GM12878 (cell line): Measurements from ENCODE around the gene ITIH6. TPM values are rescaled to one million over a fixed set of nuclear protein-coding genes. Genes with fewer than 3 reads are reported as not detected.

ENCODE experiments used
- ELK1 ChIP-seq: IDR thresholded peaks from 2 replicates; pipeline ENCODE4 v1.6.1; 2012; ENCODE audit warnings: low read depth, low read length, improper control_type of control experiment
- ETV6 ChIP-seq, 2 experiments: fragments of 450-650 bp in 1 of 2; IDR thresholded peaks in 1 of 2; conservative IDR thresholded peaks in 1 of 2; 2 replicates each; pipeline ENCODE4 v1.6.1; 2014; ENCODE audit warnings: antibody characterized with exemption in 1 of 2, borderline replicate concordance in 1 of 2, low read depth in 1 of 2, mild to moderate bottlenecking in 1 of 2, moderate library complexity in 1 of 2
- FOXM1 ChIP-seq: IDR thresholded peaks from 2 replicates; pipeline ENCODE4 v1.6.1; 2012; ENCODE audit warnings: low read depth, mild to moderate bottlenecking, inconsistent platforms, low read length, moderate library complexity
- GATAD2B ChIP-seq: fragments of 450-650 bp; conservative IDR thresholded peaks from 2 replicates; pipeline ENCODE4 v1.6.1; 2017; ENCODE audit warnings: low read depth, mild to moderate bottlenecking, moderate library complexity
- HCFC1 ChIP-seq: fragments of 150-350 bp; IDR thresholded peaks from 2 replicates; pipeline ENCODE4 v1.6.1; 2014; ENCODE audit warnings: low read length
- IKZF1 ChIP-seq: fragments of 450-650 bp; conservative IDR thresholded peaks from 2 replicates; pipeline ENCODE4 v1.6.1; 2017; ENCODE audit warnings: antibody characterized with exemption, mild to moderate bottlenecking
- IRF4 ChIP-seq: IDR thresholded peaks from 2 replicates; pipeline ENCODE4 v1.6.1; 2011; ENCODE audit warnings: low read depth, low read length
- MAX ChIP-seq: IDR thresholded peaks from 2 replicates; pipeline ENCODE4 v1.6.1; 2012; ENCODE audit warnings: low read depth, low read length, improper control_type of control experiment
- MTA2 ChIP-seq: fragments of 450-650 bp; IDR thresholded peaks from 2 replicates; pipeline ENCODE4 v1.6.1; 2016; ENCODE audit warnings: low read depth, mild to moderate bottlenecking, moderate library complexity
- MYB ChIP-seq: fragments of 150-350 bp; IDR thresholded peaks from 2 replicates; pipeline ENCODE4 v1.6.1; 2014; ENCODE audit warnings: mild to moderate bottlenecking, low read depth, low read length, borderline replicate concordance
- NFIC ChIP-seq: IDR thresholded peaks from 2 replicates; pipeline ENCODE4 v1.6.1; 2012; ENCODE audit warnings: low read depth, mild to moderate bottlenecking, inconsistent platforms, low read length, moderate library complexity
- NFYB ChIP-seq: IDR thresholded peaks from 2 replicates; pipeline ENCODE4 v1.6.1; 2011; ENCODE audit warnings: low read depth, mild to moderate bottlenecking, low read length, improper control_type of control experiment, moderate library complexity; ENCODE audit not compliant: insufficient read depth
- RELB ChIP-seq: fragments of 450-650 bp; IDR thresholded peaks from 2 replicates; pipeline ENCODE4 v1.6.1; 2017; ENCODE audit warnings: low read depth, mild to moderate bottlenecking, moderate library complexity
- SKIL ChIP-seq: fragments of 450-650 bp; IDR thresholded peaks from 2 replicates; pipeline ENCODE4 v1.6.1; 2017; ENCODE audit warnings: mild to moderate bottlenecking, low read depth, inconsistent platforms; ENCODE audit not compliant: poor library complexity, severe bottlenecking
- STAT1 ChIP-seq: fragments of 450-650 bp; conservative IDR thresholded peaks from 2 replicates; pipeline ENCODE4 v1.6.1; 2014; ENCODE audit warnings: antibody characterized with exemption, mild to moderate bottlenecking
- TBL1XR1 ChIP-seq: IDR thresholded peaks from 2 replicates; pipeline ENCODE4 v1.6.1; 2012; ENCODE audit warnings: low read depth, low read length, improper control_type of control experiment
- WRNIP1 ChIP-seq: IDR thresholded peaks from 2 replicates; pipeline ENCODE4 v1.6.1; 2011; ENCODE audit warnings: low read depth, low read length, improper control_type of control experiment, borderline replicate concordance
- ZNF24 ChIP-seq: fragments of 450-650 bp; IDR thresholded peaks from 2 replicates; pipeline ENCODE4 v1.6.1; 2017; ENCODE audit warnings: antibody characterized with exemption, mild to moderate bottlenecking
- ZSCAN29 ChIP-seq: fragments of 450-650 bp; IDR thresholded peaks from 2 replicates; pipeline ENCODE4 v1.6.1; 2017; ENCODE audit warnings: mild to moderate bottlenecking, moderate library complexity
- polyA plus RNA-seq, 11 experiments: library from polyadenylated mRNA; depleted of rRNA in 4 of 11; unstranded in 6 of 11; stranded (reverse) in 5 of 11; fragments of >200 nt; fragmentation: Nextera tagmentation in 4 of 11; fragmentation: Illumina TruSeq in 1 of 11; extraction: Ambion mirVana in 4 of 11; extraction: Trizol in 1 of 11; gene quantifications; 1 replicate in 1 of 11; 2 replicates in 10 of 11; pipeline versions ENCODE4 v1.2.1 to v1.2.3, GENCODE V29; 2011 to 2016; ENCODE audit warnings: inconsistent platforms in 2 of 11, missing spikeins in 2 of 11, low read depth in 1 of 11
- total RNA-seq, 4 experiments: library from RNA; depleted of rRNA in 3 of 4; stranded (reverse); fragments of >200 nt in 3 of 4; fragmentation: Illumina TruSeq in 1 of 4; extraction: Trizol in 1 of 4; gene quantifications; 2 replicates each; pipeline versions ENCODE4 v1.2.1 to v1.2.3, GENCODE V29; 2013 to 2021

The ITIH6 gene
- total and polyA plus RNA-seq, 10 of the 15 experiments (the other 5 are each of a cell fraction or from before 2014, with no cell fraction given), result not detected

GRCh38 chrX:54808109-54808604, 10.1 kb upstream of the ITIH6 start (continued):
- no peak for TF ChIP-seq ETV6 (conservative IDR thresholded peaks at IDR 0.05 in 1 of 2, IDR thresholded peaks at IDR 0.05 in 1 of 2; ENCODE audit: borderline replicate concordance in 1 of 2, low read depth in 1 of 2)
- no peak for TF ChIP-seq FOXM1
- TF ChIP-seq MTA2, result peak; percentile 25; the same call in 1 of the 2 replicates
- no peak for TF ChIP-seq WRNIP1
- no peak for TF ChIP-seq HCFC1
- TF ChIP-seq IKZF1, result no peak
- TF ChIP-seq RELB, result 0 out of 2 replicates have a peak, but pooled peaks have one; percentile 63
- no peak for TF ChIP-seq NFYB
- TF ChIP-seq NFIC, result no peak
- TF ChIP-seq MAX, result no peak
- TF ChIP-seq STAT1, result no peak
- no peak for TF ChIP-seq MYB
- peak; percentile 10; the same call in 1 of the 2 replicates for TF ChIP-seq ELK1
- TF ChIP-seq ZSCAN29, result no peak
- no peak for TF ChIP-seq ZNF24
- no peak for TF ChIP-seq SKIL
- no peak for TF ChIP-seq TBL1XR1
- 0 out of 2 replicates have a peak, but pooled peaks have one; percentile 34 for TF ChIP-seq GATAD2B
- no peak for TF ChIP-seq IRF4
